ENCODE data around the gene RGS19. TPM values are rescaled to one million over a fixed set of nuclear protein-coding genes. Genes with fewer than 3 reads are reported as not detected.

Gene RGS19
- total RNA-seq, 1 experiment from 2014 or later = 16.4 TPM

GRCh38 chr20:64036346-64037198 is 42.7 kb downstream of the RGS19 start:
- ChIA-PET CTCF (no interaction called here), POLR2A (ENCODE audit: low non-redundant PET) (no interaction called here)
- Histone ChIP-seq H3K4me3 (ENCODE audit: low read depth, low read length, poor library complexity, severe bottlenecking) (no peak overlapping the region), H3K36me3 (ENCODE audit: insufficient read depth, low read length, poor library complexity, severe bottlenecking) (no peaks in the 10 kb centered on the region), H3K4me1 (ENCODE audit: insufficient read depth, low read length, poor library complexity, severe bottlenecking) (peaks cover 8% of the 10 kb centered on the region), H3K9me3 (ENCODE audit: low read depth, low read length, poor library complexity, severe bottlenecking) (no peaks in the 10 kb centered on the region), H3K27me3 (replicated peaks; ENCODE audit: insufficient read depth, low read depth, low read length, poor library complexity) (peaks cover 41% of the 10 kb centered on the region), H3K27ac (ENCODE audit: low read depth, low read length, poor library complexity, severe bottlenecking) (no peak overlapping the region)
- TF ChIP-seq EZH2 (IDR thresholded peaks at IDR 0.05; ENCODE audit: borderline replicate concordance, low read depth, low read length, poor library complexity, severe bottlenecking) = no peak
- TF ChIP-seq, protein P1, sequence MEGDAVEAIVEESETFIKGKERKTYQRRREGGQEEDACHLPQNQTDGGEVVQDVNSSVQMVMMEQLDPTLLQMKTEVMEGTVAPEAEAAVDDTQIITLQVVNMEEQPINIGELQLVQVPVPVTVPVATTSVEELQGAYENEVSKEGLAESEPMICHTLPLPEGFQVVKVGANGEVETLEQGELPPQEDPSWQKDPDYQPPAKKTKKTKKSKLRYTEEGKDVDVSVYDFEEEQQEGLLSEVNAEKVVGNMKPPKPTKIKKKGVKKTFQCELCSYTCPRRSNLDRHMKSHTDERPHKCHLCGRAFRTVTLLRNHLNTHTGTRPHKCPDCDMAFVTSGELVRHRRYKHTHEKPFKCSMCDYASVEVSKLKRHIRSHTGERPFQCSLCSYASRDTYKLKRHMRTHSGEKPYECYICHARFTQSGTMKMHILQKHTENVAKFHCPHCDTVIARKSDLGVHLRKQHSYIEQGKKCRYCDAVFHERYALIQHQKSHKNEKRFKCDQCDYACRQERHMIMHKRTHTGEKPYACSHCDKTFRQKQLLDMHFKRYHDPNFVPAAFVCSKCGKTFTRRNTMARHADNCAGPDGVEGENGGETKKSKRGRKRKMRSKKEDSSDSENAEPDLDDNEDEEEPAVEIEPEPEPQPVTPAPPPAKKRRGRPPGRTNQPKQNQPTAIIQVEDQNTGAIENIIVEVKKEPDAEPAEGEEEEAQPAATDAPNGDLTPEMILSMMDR (conservative IDR thresholded peaks at IDR 0.05; ENCODE audit: low read depth, low read length) = no peak
- no TSS peak for BruUV-seq (replicated peaks)
- intact Hi-C loops (cut with micrococcal nuclease; ENCODE audit: unreplicated experiment) = no loop called here
- DNase-seq (ENCODE audit: low spot score) = no peak

DNA sequence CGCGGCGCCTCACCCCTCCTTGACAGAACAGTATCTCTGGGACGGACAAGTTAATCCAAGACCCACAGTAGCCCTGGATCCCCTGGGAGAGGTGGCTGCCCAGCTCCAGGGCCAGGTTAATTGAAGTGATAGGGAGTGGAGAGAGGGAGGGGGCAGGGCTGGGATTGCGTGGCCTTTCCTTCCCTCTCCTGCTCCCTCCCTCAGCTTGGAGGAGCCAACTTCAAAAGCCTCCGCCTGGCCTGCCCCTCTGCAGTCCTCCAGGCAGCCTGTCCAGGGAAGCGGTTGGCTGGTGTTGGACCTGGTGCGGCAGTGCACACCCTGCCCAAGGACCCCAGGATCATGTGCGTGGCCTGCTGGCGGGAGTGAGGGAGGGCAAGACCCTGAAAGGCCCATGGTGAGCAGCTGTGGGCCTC is 43.4 kb downstream of the RGS19 start, which contains the start of gene C20orf204:
TSS of gene C20orf204 (plus strand) at position 250 of the 413 bp plus-strand sequence. CDS start at position 392, 142 bp downstream.
- Histone ChIP-seq H3K27ac (ENCODE audit: low read depth, low read length, poor library complexity, severe bottlenecking) (no peak within 1 kb of the TSS), H3K36me3 (ENCODE audit: insufficient read depth, low read length, poor library complexity, severe bottlenecking) (no peaks in the 10 kb centered on the region), H3K4me1 (ENCODE audit: insufficient read depth, low read length, poor library complexity, severe bottlenecking) (peaks cover 8% of the 10 kb centered on the region), H3K27me3 (replicated peaks; ENCODE audit: insufficient read depth, low read depth, low read length, poor library complexity) (peaks cover 35% of the 10 kb centered on the region), H3K4me3 (ENCODE audit: low read depth, low read length, poor library complexity, severe bottlenecking) (no peak within 1 kb of the TSS), H3K9me3 (ENCODE audit: low read depth, low read length, poor library complexity, severe bottlenecking) (no peaks in the 10 kb centered on the region)
- POLR2A ChIA-PET (ENCODE audit: low non-redundant PET) = no interaction called here
- intact Hi-C loops (cut with micrococcal nuclease; ENCODE audit: unreplicated experiment) = no loop called here
- CTCF ChIA-PET = no interaction called here
- no peak for TF ChIP-seq EZH2 (IDR thresholded peaks at IDR 0.05; ENCODE audit: borderline replicate concordance, low read depth, low read length, poor library complexity, severe bottlenecking)
- TF ChIP-seq, protein P1 (conservative IDR thresholded peaks at IDR 0.05; ENCODE audit: low read depth, low read length) = no peak
- no TSS peak for BruUV-seq (replicated peaks)
- DNase-seq (ENCODE audit: low spot score) = no peak

GRCh38 chr20:64035066-64035932 is 44.0 kb downstream of the RGS19 start:
- CTCF ChIA-PET = no interaction called here
- intact Hi-C loops (cut with micrococcal nuclease; ENCODE audit: unreplicated experiment) = no loop called here

More at GRCh38 chr20:64035066-64035932, 44.0 kb downstream of the RGS19 start:
- BruUV-seq (replicated peaks) = no TSS peak
- H3K9me3 ChIP-seq (ENCODE audit: low read depth, low read length, poor library complexity, severe bottlenecking) = no peaks in the 10 kb centered on the region
- no peak for DNase-seq (ENCODE audit: low spot score)
- peaks cover 28% of the 10 kb centered on the region for H3K27me3 ChIP-seq (replicated peaks; ENCODE audit: insufficient read depth, low read depth, low read length, poor library complexity)
- no peak overlapping the region for H3K27ac ChIP-seq (ENCODE audit: low read depth, low read length, poor library complexity, severe bottlenecking)
- H3K36me3 ChIP-seq (ENCODE audit: insufficient read depth, low read length, poor library complexity, severe bottlenecking) = peaks cover 3% of the 10 kb centered on the region
- POLR2A ChIA-PET (ENCODE audit: low non-redundant PET) = no interaction called here
- H3K4me3 ChIP-seq (ENCODE audit: low read depth, low read length, poor library complexity, severe bottlenecking) = no peak overlapping the region
- no peak for TF ChIP-seq EZH2 (IDR thresholded peaks at IDR 0.05; ENCODE audit: borderline replicate concordance, low read depth, low read length, poor library complexity, severe bottlenecking)
- TF ChIP-seq, protein P1 (conservative IDR thresholded peaks at IDR 0.05; ENCODE audit: low read depth, low read length) = no peak
- H3K4me1 ChIP-seq (ENCODE audit: insufficient read depth, low read length, poor library complexity, severe bottlenecking) = peaks cover 8% of the 10 kb centered on the region
